ENCODE data around the gene MAP2K6.

DNA sequence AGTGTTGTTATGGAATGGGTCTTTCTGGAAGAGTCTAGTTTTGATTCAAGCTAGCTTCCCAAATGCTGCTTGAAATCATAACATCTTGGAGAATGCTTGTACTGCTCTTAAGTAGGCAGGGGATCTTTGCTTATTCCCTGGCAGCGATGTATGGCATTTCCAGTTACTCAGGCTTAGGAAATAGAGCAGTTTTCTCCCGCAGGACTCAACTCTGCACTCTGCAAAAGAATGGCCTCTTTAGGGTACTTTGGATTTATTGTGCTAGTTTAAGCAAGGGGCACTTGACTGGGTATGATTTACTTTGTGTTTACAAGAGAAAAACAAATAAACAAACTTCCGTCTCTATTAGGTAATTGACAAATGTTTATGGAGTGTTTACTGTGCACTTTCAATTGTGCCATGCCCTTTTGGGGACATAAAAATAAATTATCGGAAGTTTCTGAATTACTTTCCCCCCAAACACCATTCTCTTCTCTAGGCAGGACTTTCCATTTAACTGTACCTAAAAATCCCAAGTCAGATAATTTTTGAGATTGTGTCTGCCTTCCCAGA lies 164.0 kb downstream of the MAP2K6 start:
- TF ChIP-seq POLR2AphosphoS5 (IDR thresholded peaks at IDR 0.05) = no peak
- TF ChIP-seq EP300 (IDR thresholded peaks at IDR 0.05) = no peak
- TF ChIP-seq, protein P1, sequence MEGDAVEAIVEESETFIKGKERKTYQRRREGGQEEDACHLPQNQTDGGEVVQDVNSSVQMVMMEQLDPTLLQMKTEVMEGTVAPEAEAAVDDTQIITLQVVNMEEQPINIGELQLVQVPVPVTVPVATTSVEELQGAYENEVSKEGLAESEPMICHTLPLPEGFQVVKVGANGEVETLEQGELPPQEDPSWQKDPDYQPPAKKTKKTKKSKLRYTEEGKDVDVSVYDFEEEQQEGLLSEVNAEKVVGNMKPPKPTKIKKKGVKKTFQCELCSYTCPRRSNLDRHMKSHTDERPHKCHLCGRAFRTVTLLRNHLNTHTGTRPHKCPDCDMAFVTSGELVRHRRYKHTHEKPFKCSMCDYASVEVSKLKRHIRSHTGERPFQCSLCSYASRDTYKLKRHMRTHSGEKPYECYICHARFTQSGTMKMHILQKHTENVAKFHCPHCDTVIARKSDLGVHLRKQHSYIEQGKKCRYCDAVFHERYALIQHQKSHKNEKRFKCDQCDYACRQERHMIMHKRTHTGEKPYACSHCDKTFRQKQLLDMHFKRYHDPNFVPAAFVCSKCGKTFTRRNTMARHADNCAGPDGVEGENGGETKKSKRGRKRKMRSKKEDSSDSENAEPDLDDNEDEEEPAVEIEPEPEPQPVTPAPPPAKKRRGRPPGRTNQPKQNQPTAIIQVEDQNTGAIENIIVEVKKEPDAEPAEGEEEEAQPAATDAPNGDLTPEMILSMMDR (IDR thresholded peaks at IDR 0.05) = no peak
